Measurements from ENCODE around the gene SLC66A2.

- TF ChIP-seq, protein P1, sequence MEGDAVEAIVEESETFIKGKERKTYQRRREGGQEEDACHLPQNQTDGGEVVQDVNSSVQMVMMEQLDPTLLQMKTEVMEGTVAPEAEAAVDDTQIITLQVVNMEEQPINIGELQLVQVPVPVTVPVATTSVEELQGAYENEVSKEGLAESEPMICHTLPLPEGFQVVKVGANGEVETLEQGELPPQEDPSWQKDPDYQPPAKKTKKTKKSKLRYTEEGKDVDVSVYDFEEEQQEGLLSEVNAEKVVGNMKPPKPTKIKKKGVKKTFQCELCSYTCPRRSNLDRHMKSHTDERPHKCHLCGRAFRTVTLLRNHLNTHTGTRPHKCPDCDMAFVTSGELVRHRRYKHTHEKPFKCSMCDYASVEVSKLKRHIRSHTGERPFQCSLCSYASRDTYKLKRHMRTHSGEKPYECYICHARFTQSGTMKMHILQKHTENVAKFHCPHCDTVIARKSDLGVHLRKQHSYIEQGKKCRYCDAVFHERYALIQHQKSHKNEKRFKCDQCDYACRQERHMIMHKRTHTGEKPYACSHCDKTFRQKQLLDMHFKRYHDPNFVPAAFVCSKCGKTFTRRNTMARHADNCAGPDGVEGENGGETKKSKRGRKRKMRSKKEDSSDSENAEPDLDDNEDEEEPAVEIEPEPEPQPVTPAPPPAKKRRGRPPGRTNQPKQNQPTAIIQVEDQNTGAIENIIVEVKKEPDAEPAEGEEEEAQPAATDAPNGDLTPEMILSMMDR (conservative IDR thresholded peaks at IDR 0.05; ENCODE audit: low read length) = no peak
- TF ChIP-seq EZH2phosphoT487 (IDR thresholded peaks at IDR 0.05; ENCODE audit: borderline replicate concordance) = no peak
Measured at GRCh38 chr18:79878741-79879378, 72.6 kb downstream of the SLC66A2 start.
